ENCODE results near the gene GALNT3.
A peak's percentile ranks its signal among the peaks of the same experiment; 100 is the strongest.

Gene GALNT3

DNA sequence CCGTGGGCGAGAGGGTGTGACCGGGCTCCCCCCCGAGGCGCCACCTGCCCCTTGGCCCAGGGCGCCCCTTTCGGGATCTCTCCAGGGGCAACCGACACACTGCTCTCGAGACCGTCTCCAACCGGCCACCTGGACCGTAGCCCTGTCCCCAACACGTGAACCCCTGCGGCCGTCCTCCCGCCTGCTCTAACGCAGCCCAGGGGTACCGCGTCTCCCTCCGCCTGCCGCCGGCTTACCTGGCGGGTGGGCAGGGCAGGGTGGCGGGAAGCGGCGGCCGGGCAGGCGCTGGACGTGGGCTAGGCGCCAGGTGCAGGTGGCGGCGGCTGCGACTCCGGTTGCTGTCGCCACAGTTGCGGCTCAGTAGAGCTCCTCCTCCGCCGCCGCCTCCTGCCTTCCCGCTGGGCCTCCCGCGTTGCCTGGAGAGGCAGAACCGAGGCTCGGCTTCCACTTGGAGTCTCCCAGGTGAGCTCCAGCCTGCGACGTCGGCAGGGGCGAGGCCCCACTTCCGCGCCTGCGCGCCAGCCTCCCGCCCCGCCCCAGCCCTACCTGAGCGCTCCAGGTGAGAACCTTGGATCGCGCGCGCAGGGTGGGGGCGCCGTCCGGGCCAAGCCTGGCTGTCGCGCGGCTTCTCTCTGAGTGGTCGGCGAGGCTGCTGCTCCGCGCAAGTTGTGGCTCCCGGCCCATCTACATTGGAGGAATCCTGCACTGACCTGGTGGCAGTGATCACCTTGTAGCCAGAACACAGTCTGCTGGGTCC is at the start of gene GALNT3:
Gene GALNT3 (minus strand): TSS at position 469 of the 757 bp plus-strand sequence. CDS start 23,547 bp downstream, outside the sequence.
- FAIRE-seq: no peak

DNA sequence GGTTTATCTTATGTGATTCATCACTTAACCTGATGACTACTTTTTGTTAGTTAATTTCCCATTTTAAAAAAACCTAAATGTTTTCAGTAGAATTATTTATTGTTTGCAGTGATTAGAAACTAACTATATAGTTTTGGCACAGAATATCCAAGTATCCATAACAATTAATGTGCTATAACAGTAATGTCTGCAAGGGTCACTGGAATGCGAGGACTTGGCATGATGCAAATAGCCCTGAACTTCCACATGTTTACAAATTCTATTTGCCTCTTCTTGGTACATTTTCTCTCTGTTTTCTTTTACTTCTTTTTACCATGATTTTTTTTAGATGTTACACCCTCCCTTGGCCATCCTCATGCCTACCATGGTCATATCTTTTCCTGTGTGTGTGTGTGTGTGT is 49.3 kb upstream of the GALNT3 start:
- peak; percentile 3 for FAIRE-seq

DNA sequence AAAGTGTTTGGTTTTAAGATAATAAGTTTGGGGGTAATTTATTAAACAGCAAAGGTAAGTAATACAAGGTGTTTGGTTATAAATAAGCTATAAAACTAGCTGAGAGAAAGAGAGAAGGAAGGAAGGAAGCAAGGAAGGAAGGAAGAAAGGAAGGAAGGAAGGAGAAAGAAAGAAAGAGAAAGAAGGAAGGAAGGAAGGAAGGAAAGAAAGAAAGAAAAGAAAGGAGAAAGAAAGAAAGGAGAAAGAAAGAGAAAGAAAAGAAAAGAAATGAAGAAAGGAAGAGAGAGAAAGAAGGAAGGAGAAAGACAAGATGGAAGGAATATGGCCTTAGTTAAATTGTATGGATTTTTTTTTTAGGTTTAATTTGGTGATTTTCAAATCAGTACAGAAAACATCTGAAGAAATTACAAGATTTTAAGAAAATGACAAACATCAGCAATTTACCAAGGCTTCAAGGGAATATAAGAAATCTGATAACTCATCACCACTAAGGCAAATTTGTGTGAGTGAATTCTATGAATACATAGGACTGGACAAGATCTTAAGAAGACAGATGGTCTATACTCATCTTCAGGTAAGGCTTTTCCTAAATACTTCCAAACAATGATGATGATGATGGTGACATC is 46.4 kb upstream of the GALNT3 start:
- FAIRE-seq: no peak

DNA sequence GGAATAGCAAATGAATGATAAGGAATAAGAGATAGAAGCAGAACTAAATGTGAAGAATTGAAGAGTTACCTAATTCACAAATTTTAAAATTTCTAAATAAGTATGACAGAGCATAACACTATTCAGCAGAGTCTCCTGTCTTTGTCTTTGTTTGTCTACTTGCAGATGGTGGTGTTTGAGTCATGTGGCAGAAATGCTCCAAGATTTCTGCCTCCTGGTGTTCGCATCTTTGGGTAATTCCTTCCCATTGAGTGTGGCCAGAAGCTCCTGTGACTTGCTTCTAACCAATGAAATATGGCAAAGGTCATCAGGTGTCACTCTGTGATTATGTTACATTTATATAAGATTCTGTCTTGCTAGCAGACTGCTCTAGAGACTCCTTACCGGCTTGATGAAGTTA is 45.6 kb upstream of the GALNT3 start:
- no peak for FAIRE-seq

DNA sequence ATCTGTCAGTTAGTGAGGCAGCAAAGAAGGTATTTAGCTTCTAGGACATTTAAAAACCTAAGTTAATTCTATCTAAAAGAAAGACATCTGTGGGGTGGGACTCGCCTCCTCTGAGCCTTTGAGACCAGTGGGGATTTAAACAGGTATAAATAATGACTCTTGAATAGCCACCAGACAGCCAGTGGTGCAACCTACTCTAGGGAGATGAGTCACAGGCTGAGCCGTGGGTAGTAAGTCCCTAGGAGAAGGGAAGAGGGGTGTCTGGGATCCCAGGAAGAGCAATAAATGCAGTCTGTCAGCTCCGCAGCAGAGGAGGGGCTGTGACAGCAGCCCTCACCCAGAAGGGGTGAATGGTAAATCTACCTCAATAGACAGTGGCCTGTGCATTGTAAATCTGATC is 43.1 kb upstream of the GALNT3 start:
- FAIRE-seq: no peak

DNA sequence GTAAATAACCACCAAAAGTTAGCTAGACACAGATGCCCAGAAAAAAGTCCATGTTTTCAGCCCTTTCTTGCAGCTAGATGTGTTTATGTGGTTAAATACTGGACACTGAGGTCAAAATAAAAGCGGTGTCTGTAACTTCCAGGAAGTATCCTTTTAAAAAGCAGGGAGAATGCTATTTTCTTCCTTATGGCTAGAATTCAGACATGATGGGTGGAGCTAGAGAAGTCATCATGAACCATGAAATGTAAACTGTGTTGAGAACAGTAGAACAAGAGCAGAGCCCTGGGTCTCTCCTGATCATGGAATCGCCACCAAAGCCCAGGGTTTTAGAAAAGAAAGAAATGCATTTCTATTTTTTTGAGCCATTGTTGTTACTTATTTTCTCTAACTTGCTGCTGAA is 41.3 kb upstream of the GALNT3 start:
- FAIRE-seq: no peak

DNA sequence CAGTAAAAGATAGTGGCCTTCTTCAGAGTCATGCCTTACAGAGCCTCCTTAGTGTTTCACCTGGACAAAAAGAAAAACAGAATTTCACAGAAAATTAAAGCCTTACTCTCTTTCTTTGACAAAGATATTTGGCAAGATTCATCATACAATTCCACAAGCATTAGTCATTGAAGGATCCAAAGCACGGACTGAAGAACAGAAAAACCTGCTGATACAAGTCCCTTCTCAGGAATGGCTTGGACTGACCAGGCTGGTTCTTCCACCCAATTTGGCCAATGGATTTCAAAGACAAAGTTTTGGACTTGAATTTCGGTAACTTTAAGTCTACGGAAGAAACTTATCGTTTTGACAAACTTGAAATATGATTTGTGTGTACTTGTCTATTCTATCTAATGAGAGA is 39.1 kb upstream of the GALNT3 start:
- no peak for FAIRE-seq

DNA sequence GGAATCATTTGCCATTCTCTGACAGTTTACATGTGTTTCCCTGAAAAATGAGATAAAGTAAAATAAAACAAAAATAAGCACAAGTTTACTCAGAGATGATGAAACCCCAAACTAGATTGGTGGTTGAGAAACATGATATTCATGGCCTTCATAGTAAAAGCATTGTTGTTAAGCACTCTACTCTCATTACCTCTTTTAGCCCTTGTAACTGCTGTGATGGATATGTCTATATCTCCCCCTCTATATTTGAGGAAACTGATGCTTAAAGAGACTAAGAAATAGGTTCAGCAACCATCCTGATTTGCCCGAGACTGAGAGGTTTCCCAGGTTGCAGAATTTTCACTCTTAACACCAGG is 33.9 kb upstream of the GALNT3 start:
- no peak for FAIRE-seq

DNA sequence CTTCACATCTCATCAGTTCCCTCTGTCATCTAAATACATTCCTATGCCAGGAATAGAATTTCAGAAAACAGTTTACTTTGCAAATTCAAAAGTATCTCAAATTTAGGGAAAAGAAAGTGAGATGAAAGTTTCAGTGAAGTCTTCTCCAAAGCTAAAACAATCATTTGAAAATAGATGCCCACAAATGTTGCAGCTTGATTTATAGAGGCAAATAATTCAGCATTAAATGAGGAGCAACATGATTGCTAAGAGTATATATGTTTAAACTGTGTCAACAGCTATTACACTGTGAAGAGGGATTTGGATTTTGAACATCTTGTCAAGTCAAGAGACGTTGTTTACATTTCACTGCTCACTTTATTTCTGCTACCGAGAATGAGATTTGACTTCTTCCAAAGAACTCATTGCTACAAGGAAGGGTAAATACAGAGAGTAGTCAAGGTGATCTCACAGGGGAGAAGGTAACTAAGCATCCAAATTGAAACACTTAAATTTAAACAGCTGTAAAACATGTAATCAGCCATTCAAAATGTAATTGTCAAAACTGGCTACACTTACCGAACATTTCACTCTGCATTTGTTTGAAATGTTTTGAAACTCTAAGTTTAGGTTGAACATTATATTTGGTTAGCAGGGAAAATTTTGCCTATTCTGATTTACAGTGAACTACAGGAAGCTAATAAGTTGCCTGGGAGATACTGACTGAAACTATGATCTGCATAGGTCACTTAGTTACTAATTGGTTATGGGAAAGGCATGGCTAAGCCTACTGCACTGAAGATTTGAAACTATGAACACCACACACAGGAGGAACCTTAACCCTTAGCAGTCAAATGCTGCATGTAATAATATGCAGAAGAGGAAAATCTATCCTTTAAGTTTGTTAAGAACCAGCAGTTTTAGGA is 33.2 kb upstream of the GALNT3 start:
- no peak for FAIRE-seq

DNA sequence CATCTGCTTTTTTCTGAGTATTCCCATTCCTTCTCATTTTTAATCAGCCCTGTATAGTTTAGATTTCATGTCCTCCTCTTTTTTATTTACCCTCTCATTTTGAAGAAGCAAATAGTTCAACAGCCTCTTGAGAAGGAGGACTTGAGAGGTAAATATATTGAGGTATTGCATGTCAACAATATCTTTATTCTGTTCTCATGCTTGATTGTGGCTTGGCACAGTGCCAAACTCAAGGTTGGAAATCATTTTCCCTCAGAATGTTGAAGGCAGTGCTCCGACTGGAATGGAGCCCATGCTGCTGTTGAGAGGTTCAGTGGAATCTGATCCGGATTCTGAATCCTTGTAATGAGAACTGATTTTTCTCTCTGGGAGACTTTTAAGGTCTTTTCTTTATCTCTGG is 31.0 kb upstream of the GALNT3 start:
- no peak for FAIRE-seq

DNA sequence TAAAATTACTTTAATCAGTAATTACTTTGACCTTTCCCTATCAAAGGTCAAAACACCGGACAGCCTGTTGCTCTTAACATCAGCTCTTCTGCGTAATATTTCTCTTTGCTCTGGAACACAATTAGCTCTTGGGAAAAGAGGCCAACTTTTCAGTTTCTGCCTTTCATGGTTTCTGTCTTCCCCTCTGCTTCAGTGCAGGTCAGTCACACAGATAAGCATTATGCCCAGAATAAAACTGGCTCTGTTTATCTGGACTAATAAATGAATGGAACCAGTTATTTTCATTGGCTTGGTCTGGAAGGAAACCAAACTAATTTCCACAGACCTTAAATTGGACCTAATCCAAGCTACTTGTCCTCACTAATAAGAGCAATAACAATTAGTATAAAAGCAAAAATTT is 26.2 kb upstream of the GALNT3 start:
- FAIRE-seq: no peak

DNA sequence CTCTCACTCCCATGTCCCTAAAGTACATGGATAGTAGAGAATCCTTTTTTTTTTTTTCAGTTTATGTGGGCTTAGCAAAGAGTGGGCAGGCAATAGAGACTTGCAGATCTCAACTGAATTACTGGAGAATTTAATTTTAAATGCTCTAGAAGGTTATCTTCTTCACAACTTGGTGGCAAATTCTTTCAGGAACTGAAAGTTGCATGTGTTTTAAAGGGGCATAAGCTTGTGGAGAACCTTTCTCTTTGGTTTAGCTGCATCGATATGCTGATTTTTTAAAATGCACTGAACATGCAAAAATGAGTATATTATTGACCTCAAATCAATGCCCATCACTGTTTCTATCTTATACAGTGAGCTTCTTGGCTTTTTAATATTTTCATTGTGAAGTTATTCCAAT is 24.9 kb upstream of the GALNT3 start:
- no peak for FAIRE-seq

DNA sequence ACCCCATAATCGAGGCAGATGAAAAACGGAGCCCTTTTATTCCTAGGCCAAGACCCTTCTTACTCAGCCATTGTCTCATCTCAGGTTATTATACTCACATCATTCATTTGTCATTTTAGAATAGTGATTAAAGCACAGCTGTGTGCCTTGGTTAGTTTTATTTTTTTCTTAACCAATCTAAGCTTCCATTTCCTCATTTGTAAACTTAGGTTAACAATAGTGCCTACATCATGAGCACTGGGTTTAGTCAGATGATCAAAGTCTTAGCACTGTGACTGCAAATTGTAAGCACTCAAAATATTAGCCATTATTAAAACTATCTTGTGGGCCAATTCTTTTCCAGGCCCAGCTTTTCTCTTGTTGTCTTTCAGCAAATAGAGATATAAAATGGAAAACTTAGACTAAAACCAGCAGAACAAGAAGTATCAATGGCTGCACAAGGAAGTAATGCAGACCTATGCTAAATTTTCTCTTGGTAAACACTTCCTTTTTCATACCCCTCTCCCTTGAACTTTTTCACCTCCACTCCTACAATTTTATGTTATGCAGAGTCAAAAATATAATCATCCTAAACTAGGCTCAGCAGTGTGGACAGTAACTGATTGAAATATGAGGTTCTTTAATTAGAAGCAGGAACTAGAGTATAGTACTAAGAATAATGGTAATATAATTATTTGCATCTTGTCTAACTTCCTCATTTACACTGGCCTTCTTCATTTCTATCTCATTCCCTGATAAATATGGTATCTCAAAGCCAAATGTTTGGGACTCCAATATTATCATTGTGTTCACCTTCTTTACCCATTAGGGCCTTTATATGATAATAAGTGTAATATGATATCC is 21.5 kb upstream of the GALNT3 start:
- no peak for FAIRE-seq

DNA sequence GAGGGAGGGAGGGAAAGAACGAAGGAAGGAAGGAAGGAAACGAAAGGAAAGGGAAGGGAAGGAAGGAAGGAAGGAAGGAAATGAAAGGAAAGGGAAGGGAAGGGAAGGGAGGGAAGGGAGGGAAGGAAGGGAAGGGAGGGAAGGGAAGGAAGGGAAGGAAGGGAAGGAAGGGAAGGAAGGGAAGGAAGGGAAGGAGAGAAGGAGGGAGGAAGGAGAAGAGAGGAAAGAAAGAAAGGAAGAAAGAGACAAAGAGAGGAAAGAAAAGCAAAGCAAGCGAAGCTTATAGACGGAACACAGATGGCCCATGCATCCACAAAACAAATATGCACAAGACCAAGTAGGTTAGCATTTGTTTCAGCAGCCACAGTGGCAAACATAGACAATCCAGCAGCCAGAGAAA is 20.4 kb upstream of the GALNT3 start:
- no peak for FAIRE-seq

DNA sequence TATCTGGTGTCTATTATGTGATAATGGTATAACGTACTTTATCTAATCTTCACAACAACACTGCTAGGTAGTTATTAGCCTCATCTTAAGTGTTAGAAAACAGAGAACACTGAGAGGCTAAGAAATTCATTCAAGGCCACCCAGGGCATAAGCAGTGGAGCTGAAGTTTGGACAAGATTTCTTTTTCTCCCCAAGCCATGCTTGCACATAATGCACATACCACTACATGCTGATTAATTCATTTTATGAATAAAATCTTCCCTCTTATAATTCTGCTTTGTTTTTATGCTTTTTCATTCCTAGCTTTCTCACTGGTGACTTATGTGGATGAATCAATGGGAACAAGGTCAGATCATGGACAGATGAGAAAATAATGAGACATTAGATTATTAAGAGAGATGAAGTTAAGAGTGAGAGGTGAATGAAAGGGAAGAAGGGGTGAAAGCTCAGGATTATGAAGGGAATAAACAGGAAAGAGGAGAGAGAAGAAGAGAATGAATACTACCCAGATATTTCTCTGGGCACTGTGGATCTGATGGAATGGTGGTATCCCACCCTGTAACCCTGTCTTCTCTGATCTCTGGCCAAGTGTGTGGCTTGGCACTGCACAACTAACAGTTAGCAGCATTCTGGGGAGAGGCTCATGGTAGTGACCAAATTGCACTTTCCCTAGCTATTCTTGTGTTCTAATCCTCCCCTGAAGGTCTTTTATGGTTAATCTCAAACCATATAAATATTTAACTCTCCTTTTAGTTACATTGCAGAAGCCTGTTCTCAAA is 17.7 kb upstream of the GALNT3 start:
- FAIRE-seq: no peak

DNA sequence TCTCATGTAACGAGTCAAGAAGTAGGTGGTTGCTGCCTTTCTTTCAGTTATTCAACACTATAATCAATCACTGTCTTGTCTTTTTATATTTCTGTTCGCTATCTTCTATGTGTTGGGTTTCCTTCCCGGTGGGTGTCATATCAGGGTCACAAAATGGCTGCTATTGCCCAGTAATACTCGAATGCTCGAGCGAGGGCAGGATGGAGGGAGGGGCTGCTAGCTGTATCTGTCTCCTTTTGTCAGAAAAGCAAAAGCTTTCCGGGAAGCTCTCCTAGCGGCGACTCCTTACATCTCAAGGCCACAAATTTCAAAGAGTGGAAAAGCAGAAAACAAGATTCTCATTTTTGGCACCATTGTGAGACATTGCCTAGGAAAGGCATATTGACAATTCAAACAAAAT is 16.4 kb upstream of the GALNT3 start:
- no peak for FAIRE-seq

DNA sequence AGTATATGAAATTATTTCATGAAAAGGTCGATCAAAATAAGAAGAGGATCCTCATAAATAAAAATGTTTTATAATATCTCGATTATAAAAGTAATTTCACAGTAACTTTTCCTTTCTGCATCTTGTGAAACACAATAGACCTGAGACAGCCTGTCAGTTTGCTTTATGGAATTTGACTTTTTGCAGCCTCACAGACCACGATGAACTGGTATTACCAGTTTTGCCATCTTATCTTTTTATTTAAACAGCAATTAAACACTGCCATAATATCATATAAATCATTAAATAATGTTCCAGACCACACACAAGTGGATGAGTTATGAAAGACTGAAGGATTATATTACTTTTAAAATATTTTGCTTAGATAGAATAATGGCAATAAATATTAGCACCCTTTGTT is 10.7 kb upstream of the GALNT3 start:
- no peak for FAIRE-seq

DNA sequence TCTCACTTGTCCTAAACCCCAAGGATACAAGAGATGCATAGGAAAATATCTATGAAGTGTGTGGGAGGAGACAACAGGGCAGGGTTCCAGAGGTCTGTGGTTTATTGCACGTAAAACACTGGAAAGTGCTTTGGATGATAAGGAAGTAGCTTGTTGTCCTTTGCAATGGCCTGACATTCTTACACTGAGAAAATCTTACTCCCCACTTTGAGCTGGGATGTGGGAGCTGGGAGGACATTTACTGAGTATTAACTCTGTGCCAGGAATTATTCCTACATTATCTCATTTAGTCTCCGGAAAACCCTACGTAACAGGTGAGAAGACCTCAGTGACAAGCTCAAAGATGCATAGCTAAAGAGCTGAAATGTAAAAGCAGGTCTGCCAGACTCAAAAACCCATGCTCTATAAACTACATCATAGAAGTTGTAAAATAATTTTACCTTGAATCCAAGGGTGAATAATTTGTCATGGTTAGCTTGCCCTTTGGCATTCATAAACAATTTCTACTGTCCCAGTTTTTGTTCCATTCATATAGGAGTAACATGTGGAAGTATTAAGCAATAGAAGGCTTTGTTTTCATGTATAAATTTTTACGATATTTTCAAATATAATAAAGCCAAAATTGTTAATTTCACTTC is 9.2 kb upstream of the GALNT3 start:
- FAIRE-seq: no peak

DNA sequence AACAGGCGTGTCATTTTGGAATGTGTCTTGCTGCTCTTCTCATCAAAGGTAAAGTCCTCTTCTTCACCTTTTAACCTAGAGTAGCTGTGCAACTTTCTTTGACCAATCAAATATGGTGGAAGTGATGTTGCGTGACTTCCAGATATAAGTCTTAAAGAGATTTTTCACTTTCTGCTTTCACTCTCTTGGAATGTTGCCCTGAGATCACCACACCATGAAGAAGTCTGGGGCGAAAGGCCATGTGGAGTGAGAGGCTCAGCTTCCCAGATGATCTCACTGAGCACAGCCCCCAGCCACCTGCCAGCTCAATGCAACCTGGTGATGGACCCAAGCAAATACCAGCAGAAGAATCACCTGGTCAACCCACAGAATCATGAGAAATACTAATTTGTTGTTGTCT is 7.1 kb upstream of the GALNT3 start:
- FAIRE-seq: no peak

DNA sequence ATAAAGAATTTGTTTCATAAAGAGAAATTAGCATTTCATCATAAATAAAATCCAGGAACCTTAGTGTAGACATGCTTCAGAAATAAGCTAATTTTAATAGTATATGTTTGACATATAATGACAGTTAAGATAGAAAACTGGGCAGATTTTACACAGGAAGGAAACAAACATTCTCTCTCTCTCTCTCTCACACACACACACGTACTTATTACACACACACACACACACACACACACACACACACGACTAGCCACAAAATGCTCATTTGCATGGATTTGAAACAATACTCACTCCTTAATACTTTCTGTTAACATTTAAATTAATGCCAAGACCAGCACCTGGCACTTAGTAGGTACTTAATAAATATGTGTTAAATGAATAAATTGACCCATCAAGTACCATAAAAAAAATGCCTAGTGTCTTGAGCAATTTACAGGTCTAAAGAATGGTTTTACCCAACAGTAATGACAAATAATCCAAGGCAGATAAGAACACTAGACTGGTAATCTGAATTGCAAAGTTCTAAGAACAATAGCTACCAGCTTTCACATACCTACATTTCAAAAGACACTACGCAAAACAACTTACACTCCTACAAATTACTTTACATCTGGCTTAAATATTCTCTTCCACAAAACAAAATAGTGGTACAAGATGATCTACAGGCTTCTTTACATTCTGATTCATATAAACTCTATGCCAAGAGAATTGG is 2.9 kb upstream of the GALNT3 start:
- no peak for FAIRE-seq

DNA sequence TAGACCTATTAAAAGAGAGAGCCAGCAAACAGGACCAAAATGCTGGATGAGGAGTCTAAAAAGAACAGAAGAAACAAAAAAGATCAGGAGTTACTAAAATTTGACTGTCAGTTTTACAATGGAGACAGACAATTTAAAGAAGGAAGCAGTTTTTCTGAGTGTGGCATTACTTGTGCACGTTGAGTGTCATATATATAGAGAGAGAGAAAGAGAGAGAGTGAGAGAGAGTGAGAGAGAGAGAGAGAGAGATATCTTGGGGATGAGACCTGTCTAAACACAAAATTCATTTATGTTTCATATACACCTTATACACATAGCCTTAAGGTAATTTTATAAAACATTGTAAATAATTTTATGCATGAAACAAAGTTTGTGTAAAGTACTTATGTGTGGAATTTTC is 2.1 kb upstream of the GALNT3 start:
- FAIRE-seq: no peak
